Measurements from ENCODE around the gene MMP13.

MMP13 gene

GRCh38 chr11:102930451-102930850, 25.1 kb downstream of the MMP13 start:
- H2AFZ ChIP-seq (ENCODE audit: low read depth): no peak overlapping the region
- no peaks in the 10 kb centered on the region for H4K20me1 ChIP-seq (ENCODE audit: insufficient read depth)
- H3K79me2 ChIP-seq (ENCODE audit: insufficient read depth, low read depth): no peaks in the 10 kb centered on the region
- H3K27me3 ChIP-seq (ENCODE audit: insufficient read depth, low read depth): no peaks in the 10 kb centered on the region
- no peaks in the 10 kb centered on the region for H3K36me3 ChIP-seq (ENCODE audit: insufficient read depth)
- no peak overlapping the region for H3K9ac ChIP-seq
- no peak overlapping the region for H3K4me2 ChIP-seq
- no peak overlapping the region for H3K4me3 ChIP-seq (IDR thresholded peaks at IDR 0.05; ENCODE audit: insufficient read depth, low read depth, low read length)
- no peaks in the 10 kb centered on the region for H3K4me1 ChIP-seq (ENCODE audit: low read depth, poor library complexity, severe bottlenecking)
- H3K27ac ChIP-seq: no peak overlapping the region
- TF ChIP-seq, protein P1, sequence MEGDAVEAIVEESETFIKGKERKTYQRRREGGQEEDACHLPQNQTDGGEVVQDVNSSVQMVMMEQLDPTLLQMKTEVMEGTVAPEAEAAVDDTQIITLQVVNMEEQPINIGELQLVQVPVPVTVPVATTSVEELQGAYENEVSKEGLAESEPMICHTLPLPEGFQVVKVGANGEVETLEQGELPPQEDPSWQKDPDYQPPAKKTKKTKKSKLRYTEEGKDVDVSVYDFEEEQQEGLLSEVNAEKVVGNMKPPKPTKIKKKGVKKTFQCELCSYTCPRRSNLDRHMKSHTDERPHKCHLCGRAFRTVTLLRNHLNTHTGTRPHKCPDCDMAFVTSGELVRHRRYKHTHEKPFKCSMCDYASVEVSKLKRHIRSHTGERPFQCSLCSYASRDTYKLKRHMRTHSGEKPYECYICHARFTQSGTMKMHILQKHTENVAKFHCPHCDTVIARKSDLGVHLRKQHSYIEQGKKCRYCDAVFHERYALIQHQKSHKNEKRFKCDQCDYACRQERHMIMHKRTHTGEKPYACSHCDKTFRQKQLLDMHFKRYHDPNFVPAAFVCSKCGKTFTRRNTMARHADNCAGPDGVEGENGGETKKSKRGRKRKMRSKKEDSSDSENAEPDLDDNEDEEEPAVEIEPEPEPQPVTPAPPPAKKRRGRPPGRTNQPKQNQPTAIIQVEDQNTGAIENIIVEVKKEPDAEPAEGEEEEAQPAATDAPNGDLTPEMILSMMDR (conservative IDR thresholded peaks at IDR 0.05; ENCODE audit: low read depth, low read length): no peak

DNA sequence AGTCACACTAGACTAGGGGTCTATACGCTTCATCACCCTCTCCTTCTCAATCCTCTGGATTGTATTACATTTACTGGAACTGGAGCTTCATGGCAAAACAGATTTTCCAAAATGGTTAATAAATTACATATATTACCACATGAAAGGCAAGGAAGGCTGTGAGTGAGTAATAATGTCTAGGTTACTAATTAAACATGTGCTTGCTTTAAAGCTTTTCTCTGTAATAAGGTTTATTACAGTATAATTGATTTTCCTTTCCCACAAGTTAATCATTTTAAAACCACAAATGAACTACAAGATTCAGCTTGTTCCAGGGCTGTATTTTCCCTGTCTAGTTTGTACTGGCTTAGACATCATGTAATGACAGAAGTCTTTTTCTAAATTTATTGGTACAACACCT, 25.6 kb downstream of the MMP13 start:
- Histone ChIP-seq H3K27me3 (ENCODE audit: insufficient read depth, low read depth) (no peaks in the 10 kb centered on the region), H2AFZ (ENCODE audit: low read depth) (no peak overlapping the region), H3K4me2 (no peak overlapping the region), H3K4me1 (ENCODE audit: low read depth, poor library complexity, severe bottlenecking) (no peaks in the 10 kb centered on the region), H4K20me1 (ENCODE audit: insufficient read depth) (no peaks in the 10 kb centered on the region), H3K36me3 (ENCODE audit: insufficient read depth) (no peaks in the 10 kb centered on the region), H3K27ac (no peak overlapping the region), H3K4me3 (IDR thresholded peaks at IDR 0.05; ENCODE audit: insufficient read depth, low read depth, low read length) (no peak overlapping the region), H3K79me2 (ENCODE audit: insufficient read depth, low read depth) (no peaks in the 10 kb centered on the region), H3K9ac (no peak overlapping the region)
- TF ChIP-seq, protein P1 (conservative IDR thresholded peaks at IDR 0.05; ENCODE audit: low read depth, low read length): no peak

DNA sequence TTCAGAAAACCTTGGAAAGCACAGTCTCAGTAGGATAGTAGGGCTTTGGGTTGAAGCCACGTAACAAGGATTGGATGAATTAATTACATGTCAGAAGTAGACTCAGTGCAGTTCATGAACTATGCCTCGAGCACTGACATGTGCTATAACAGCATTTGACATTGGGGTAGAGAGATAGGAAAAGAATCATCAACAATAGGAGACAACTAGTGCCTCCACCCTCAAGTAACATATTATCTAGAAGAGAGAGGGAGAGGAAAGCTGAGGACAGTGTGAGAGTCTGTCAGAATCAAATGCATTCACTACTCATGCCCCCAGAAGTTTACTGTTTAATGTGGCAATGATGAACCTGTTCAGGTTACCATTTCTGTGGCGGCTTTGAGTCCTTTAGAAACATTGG, 26.4 kb downstream of the MMP13 start:
- Histone ChIP-seq H3K27me3 (ENCODE audit: insufficient read depth, low read depth) (no peaks in the 10 kb centered on the region), H3K79me2 (ENCODE audit: insufficient read depth, low read depth) (no peaks in the 10 kb centered on the region), H3K4me1 (ENCODE audit: low read depth, poor library complexity, severe bottlenecking) (no peaks in the 10 kb centered on the region), H3K27ac (no peak overlapping the region), H3K36me3 (ENCODE audit: insufficient read depth) (no peaks in the 10 kb centered on the region), H3K4me3 (IDR thresholded peaks at IDR 0.05; ENCODE audit: insufficient read depth, low read depth, low read length) (no peak overlapping the region), H3K9ac (no peak overlapping the region), H2AFZ (ENCODE audit: low read depth) (no peak overlapping the region), H4K20me1 (ENCODE audit: insufficient read depth) (no peaks in the 10 kb centered on the region), H3K4me2 (no peak overlapping the region)
- TF ChIP-seq, protein P1 (conservative IDR thresholded peaks at IDR 0.05; ENCODE audit: low read depth, low read length): no peak

DNA sequence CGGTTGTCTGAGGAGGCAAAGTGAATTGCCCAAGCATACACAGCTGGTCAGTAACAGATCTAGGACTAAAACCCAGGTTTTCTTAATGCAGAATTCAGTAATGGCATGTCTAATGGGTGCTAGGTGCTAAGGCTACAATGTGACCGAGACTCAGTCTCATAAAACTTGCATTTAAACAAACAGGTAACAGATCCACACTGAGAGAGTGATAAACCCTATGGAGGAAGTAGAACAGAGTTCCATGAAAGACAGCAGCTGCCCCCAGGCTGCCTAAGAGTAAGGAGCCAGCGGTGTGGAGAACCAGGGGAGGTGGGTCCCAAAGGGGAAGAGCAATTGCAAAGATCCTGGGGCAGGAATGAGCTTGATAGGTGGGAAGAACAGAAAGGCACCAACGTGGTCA, 27.3 kb downstream of the MMP13 start:
- H2AFZ ChIP-seq (ENCODE audit: low read depth): no peak overlapping the region
- TF ChIP-seq, protein P1 (conservative IDR thresholded peaks at IDR 0.05; ENCODE audit: low read depth, low read length): no peak
- H3K36me3 ChIP-seq (ENCODE audit: insufficient read depth): no peaks in the 10 kb centered on the region
- no peaks in the 10 kb centered on the region for H3K27me3 ChIP-seq (ENCODE audit: insufficient read depth, low read depth)
- H3K79me2 ChIP-seq (ENCODE audit: insufficient read depth, low read depth): no peaks in the 10 kb centered on the region
- H4K20me1 ChIP-seq (ENCODE audit: insufficient read depth): no peaks in the 10 kb centered on the region
- no peak overlapping the region for H3K4me3 ChIP-seq (IDR thresholded peaks at IDR 0.05; ENCODE audit: insufficient read depth, low read depth, low read length)
- no peaks in the 10 kb centered on the region for H3K4me1 ChIP-seq (ENCODE audit: low read depth, poor library complexity, severe bottlenecking)
- no peak overlapping the region for H3K4me2 ChIP-seq
- H3K27ac ChIP-seq: no peak overlapping the region
- no peak overlapping the region for H3K9ac ChIP-seq

GRCh38 chr11:102927624-102927990, 27.9 kb downstream of the MMP13 start:
- no peak overlapping the region for H3K4me3 ChIP-seq (IDR thresholded peaks at IDR 0.05; ENCODE audit: insufficient read depth, low read depth, low read length)
- no peak overlapping the region for H3K27ac ChIP-seq
- no peaks in the 10 kb centered on the region for H3K4me1 ChIP-seq (ENCODE audit: low read depth, poor library complexity, severe bottlenecking)

More at GRCh38 chr11:102927624-102927990, 27.9 kb downstream of the MMP13 start:
- no peaks in the 10 kb centered on the region for H3K27me3 ChIP-seq (ENCODE audit: insufficient read depth, low read depth)
- no peaks in the 10 kb centered on the region for H3K36me3 ChIP-seq (ENCODE audit: insufficient read depth)
- H3K4me2 ChIP-seq: no peak overlapping the region
- no peaks in the 10 kb centered on the region for H3K79me2 ChIP-seq (ENCODE audit: insufficient read depth, low read depth)
- H2AFZ ChIP-seq (ENCODE audit: low read depth): no peak overlapping the region
- H4K20me1 ChIP-seq (ENCODE audit: insufficient read depth): no peaks in the 10 kb centered on the region
- TF ChIP-seq, protein P1 (conservative IDR thresholded peaks at IDR 0.05; ENCODE audit: low read depth, low read length): no peak
- H3K9ac ChIP-seq: no peak overlapping the region

All from KMS-11 (cell line).